IgD-negative memory B cell (primary cell): Measurements from ENCODE around the gene RAB1B. TPM values are rescaled to one million over a fixed set of nuclear protein-coding genes. Genes with fewer than 3 reads are reported as not detected.

Source experiments
- H3K27ac Mint-ChIP-seq, 3 donors: one replicate each; pipeline ENCODE4 v1.8.0; 2020 to 2022; ENCODE audit warnings: mild to moderate bottlenecking in 3 of 3, mixed read lengths in 3 of 3, moderate library complexity in 1 of 3
- H3K27me3 Mint-ChIP-seq: one replicate; pipeline ENCODE4 v1.8.0; 2021; ENCODE audit warnings: mixed read lengths
- H3K36me3 Mint-ChIP-seq: one replicate; pipeline ENCODE4 v1.8.0; 2020; ENCODE audit warnings: mild to moderate bottlenecking, mixed read lengths
- H3K4me1 Mint-ChIP-seq, 3 donors: one replicate each; pipeline ENCODE4 v1.8.0; 2020 to 2022; ENCODE audit warnings: mixed read lengths in 3 of 3, mild to moderate bottlenecking in 1 of 3
- H3K4me3 Mint-ChIP-seq, 4 donors: one replicate each; pipeline ENCODE4 v1.8.0; 2020 to 2022; ENCODE audit warnings: mild to moderate bottlenecking in 4 of 4, mixed read lengths in 4 of 4, moderate library complexity in 3 of 4
- H3K9me3 Mint-ChIP-seq, 3 donors: one replicate each; pipeline ENCODE4 v1.8.0; 2020 to 2021; ENCODE audit warnings: mixed read lengths in 3 of 3, mild to moderate bottlenecking in 1 of 3
- polyA plus RNA-seq: library from polyadenylated mRNA; unstranded; fragments of 300-500 nt; fragmentation: Illumina TruSeq; gene quantifications from one replicate; pipeline ENCODE4 v1.2.3, GENCODE V29; 2021

The RAB1B gene
- polyA plus RNA-seq, 1 donor from 2014 or later = 14.8 TPM

- Mint-ChIP-seq H3K27ac (peak overlapping the region in 1 of 3 donors; percentile 45), H3K27me3 (no peaks in the 10 kb centered on the region), H3K4me3 (no peak overlapping the region), H3K36me3 (peaks cover 10% of the 10 kb centered on the region), H3K4me1 (peaks cover 0 to 1% (median 0%) of the 10 kb centered on the region in 3 donors), H3K9me3 (peaks cover 0 to 1% (median 0%) of the 10 kb centered on the region in 3 donors)
These were observed 37.5 kb upstream of the RAB1B start for GRCh38 chr11:66230978-66231377.

DNA sequence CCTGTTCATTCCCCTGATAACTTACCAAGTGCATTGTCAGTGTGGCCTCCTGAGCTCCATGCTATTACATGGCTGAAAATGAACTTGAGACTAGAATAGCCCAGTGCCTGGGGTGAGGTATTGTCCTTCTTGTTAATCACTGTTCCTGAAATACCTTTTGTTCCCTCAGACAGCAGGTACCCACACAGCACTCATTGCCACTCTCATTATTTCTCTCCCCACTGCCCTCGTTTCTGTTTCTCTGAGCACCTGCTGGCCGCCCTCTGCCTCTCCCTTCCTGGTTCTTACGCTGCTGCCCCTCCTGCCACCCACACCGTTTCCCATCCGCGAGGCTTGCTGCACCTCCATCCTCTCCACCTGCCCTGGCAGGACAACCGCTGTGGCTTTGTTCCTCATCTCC lies 36.9 kb upstream of the RAB1B start:
- Mint-ChIP-seq H3K9me3 (peaks cover 0 to 1% (median 0%) of the 10 kb centered on the region in 3 donors), H3K27me3 (no peaks in the 10 kb centered on the region), H3K27ac (peak overlapping the region in 1 of 3 donors; percentile 69), H3K36me3 (peaks cover 10% of the 10 kb centered on the region), H3K4me3 (no peak overlapping the region), H3K4me1 (peaks cover 0 to 1% (median 0%) of the 10 kb centered on the region in 3 donors)

- no peaks in the 10 kb centered on the region for H3K27me3 Mint-ChIP-seq
- peaks cover 0 to 1% (median 0%) of the 10 kb centered on the region in 3 donors for H3K9me3 Mint-ChIP-seq
- H3K36me3 Mint-ChIP-seq = peaks cover 10% of the 10 kb centered on the region
- no peak overlapping the region for H3K4me3 Mint-ChIP-seq
- peaks cover 0 to 1% (median 0%) of the 10 kb centered on the region in 3 donors for H3K4me1 Mint-ChIP-seq
- no peak overlapping the region for H3K27ac Mint-ChIP-seq
These were observed 35.7 kb upstream of the RAB1B start for GRCh38 chr11:66232769-66233168.

- no peak overlapping the region for H3K4me3 Mint-ChIP-seq
- H3K9me3 Mint-ChIP-seq = peaks cover 0 to 1% (median 0%) of the 10 kb centered on the region in 3 donors
- H3K4me1 Mint-ChIP-seq = peaks cover 0 to 1% (median 0%) of the 10 kb centered on the region in 3 donors
- H3K27me3 Mint-ChIP-seq = no peaks in the 10 kb centered on the region
- peaks cover 10% of the 10 kb centered on the region for H3K36me3 Mint-ChIP-seq
- H3K27ac Mint-ChIP-seq = peak overlapping the region in 2 of 3 donors; percentile 78 to 91
These were observed 35.1 kb upstream of the RAB1B start for GRCh38 chr11:66233301-66233700.

- no peak overlapping the region for H3K4me3 Mint-ChIP-seq
- H3K9me3 Mint-ChIP-seq = peaks cover 0 to 1% (median 0%) of the 10 kb centered on the region in 3 donors
- no peaks in the 10 kb centered on the region for H3K27me3 Mint-ChIP-seq
- H3K36me3 Mint-ChIP-seq = peaks cover 10% of the 10 kb centered on the region
- peaks cover 0 to 1% (median 0%) of the 10 kb centered on the region in 3 donors for H3K4me1 Mint-ChIP-seq
- peak overlapping the region in 1 of 3 donors; percentile 43 for H3K27ac Mint-ChIP-seq
These were observed 33.3 kb upstream of the RAB1B start for GRCh38 chr11:66235141-66235540.

DNA sequence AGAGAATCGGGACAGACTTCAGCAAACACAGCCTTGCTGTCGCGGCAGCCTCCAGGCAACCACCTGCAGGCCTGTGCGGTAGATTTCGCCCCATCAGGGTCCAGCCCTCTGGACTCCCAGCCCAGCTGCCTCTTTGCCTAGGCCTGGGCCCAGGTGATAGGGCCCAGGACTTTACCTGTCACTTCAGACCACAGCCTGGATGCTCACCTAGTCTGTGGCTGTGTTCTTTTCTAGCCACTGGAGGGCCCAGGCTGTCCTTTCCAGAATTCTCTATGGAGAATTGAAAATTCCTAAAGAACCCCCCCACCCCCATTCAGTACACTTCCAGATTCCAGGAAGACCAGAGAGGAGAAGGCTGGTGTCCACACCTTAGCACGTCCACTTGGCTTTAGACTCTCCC lies 30.6 kb upstream of the RAB1B start:
- H3K4me3 Mint-ChIP-seq = no peak overlapping the region
- H3K9me3 Mint-ChIP-seq = peaks cover 0 to 1% (median 0%) of the 10 kb centered on the region in 3 donors
- H3K4me1 Mint-ChIP-seq = no peaks in the 10 kb centered on the region
- peaks cover 8% of the 10 kb centered on the region for H3K36me3 Mint-ChIP-seq
- H3K27ac Mint-ChIP-seq = no peak overlapping the region
- H3K27me3 Mint-ChIP-seq = no peaks in the 10 kb centered on the region

- Mint-ChIP-seq H3K27ac (peak overlapping the region in 1 of 3 donors; percentile 41), H3K27me3 (no peaks in the 10 kb centered on the region), H3K4me1 (no peaks in the 10 kb centered on the region), H3K36me3 (peaks cover 6% of the 10 kb centered on the region), H3K4me3 (no peak overlapping the region), H3K9me3 (peaks cover 0 to 1% (median 0%) of the 10 kb centered on the region in 3 donors)
These were observed 29.5 kb upstream of the RAB1B start for GRCh38 chr11:66238786-66239413.

GRCh38 chr11:66239511-66239910 lies 28.9 kb upstream of the RAB1B start:
- Mint-ChIP-seq H3K4me1 (no peaks in the 10 kb centered on the region), H3K9me3 (peaks cover 0 to 1% (median 0%) of the 10 kb centered on the region in 3 donors), H3K27ac (peak overlapping the region in 2 of 3 donors; percentile 41 to 53), H3K27me3 (no peaks in the 10 kb centered on the region), H3K4me3 (no peak overlapping the region), H3K36me3 (peaks cover 4% of the 10 kb centered on the region)

- no peaks in the 10 kb centered on the region for H3K4me1 Mint-ChIP-seq
- no peak overlapping the region for H3K4me3 Mint-ChIP-seq
- H3K27ac Mint-ChIP-seq = peak overlapping the region in 1 of 3 donors; percentile 53
- H3K36me3 Mint-ChIP-seq = peaks cover 4% of the 10 kb centered on the region
- no peaks in the 10 kb centered on the region for H3K9me3 Mint-ChIP-seq
- H3K27me3 Mint-ChIP-seq = no peaks in the 10 kb centered on the region
These were observed 28.2 kb upstream of the RAB1B start for GRCh38 chr11:66239998-66240780.

- H3K36me3 Mint-ChIP-seq = peaks cover under 1% of the 10 kb centered on the region
These were observed 27.7 kb upstream of the RAB1B start for GRCh38 chr11:66240781-66241136.

DNA sequence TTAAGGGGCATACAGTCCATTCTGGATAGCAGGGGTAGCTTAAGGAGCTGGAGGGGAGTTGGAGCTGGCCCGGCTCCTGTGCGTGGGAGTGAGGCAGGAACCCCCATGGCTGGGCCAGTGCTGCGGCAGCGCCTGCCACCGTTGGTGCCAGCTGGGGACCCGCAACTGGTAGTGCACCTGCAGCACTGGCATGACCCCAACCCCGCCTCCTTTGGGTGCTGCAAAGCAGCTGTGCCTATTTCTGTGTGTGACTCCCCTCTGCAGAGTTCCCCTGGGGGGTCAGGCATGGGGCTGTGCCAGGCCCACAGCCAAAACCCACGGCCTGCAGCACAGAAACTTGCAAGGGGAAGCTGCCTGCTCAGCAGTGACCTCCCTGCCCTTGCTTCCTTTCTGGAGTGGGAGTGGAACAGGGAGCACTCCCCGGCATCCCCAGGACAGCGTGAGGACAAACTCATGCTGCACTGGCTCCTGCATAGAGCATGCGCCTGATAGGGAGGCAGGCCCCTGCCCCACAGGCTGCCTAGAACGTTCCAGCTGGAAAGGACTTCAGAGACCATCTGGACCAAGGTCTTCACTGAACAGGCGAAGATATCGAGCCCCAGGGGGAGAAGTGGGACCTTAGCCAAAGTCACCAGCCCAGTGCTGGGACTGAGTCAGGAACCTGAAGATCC lies 26.2 kb upstream of the RAB1B start:
- peak overlapping the region in 1 of 3 donors; percentile 50 for H3K27ac Mint-ChIP-seq
- no peaks in the 10 kb centered on the region for H3K27me3 Mint-ChIP-seq
- no peak overlapping the region for H3K4me3 Mint-ChIP-seq
- no peaks in the 10 kb centered on the region for H3K36me3 Mint-ChIP-seq
- no peaks in the 10 kb centered on the region for H3K9me3 Mint-ChIP-seq
- peaks cover 0 to 4% (median 0%) of the 10 kb centered on the region in 3 donors for H3K4me1 Mint-ChIP-seq

More at GRCh38 chr11:66240781-66241136, 27.7 kb upstream of the RAB1B start:
- Mint-ChIP-seq H3K4me3 (no peak overlapping the region), H3K4me1 (no peaks in the 10 kb centered on the region), H3K27ac (peak overlapping the region in 1 of 3 donors; percentile 67), H3K9me3 (no peaks in the 10 kb centered on the region), H3K27me3 (no peaks in the 10 kb centered on the region)

DNA sequence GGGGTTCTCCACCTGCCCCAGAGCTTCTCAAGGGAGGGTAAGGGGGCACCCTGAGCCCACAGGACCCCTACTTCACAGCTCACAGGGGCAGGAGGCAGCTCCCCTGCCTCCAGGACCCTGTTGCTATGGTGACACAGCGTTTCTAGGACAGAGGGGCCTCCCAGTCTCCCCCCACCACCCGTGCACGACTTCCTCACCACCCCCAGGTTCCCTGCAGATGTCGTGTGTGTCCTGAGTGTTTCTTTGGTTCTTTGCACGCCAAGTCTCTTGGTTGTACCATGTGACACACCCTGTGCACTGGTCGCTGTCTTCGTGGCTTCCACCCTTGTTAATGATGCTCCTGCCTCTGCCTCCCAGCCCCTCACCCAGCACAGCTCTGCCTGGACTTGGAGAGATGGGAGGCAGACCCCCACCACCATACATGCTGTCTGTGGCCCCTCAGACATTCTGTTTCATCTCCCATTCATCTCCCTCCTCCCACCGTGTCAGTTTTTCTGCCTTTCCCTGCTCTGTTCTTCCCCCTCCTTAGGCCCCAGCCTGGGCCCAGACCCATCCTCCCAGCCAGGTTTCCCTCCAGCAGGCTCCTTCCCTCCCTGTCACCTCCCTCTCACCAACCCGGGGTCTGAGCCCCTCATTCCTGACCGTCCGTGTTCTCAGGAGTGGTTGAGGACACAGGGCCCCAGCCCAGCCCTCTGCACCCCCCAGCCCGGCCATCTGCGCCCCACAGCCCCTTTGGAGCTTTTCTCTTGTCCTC lies 24.5 kb upstream of the RAB1B start:
- H3K4me1 Mint-ChIP-seq = peaks cover 0 to 9% (median 1%) of the 10 kb centered on the region in 3 donors
- no peaks in the 10 kb centered on the region for H3K36me3 Mint-ChIP-seq
- no peaks in the 10 kb centered on the region for H3K9me3 Mint-ChIP-seq
- peak overlapping the region in 1 of 3 donors; percentile 21 for H3K27ac Mint-ChIP-seq
- no peak overlapping the region for H3K4me3 Mint-ChIP-seq
- no peaks in the 10 kb centered on the region for H3K27me3 Mint-ChIP-seq

DNA sequence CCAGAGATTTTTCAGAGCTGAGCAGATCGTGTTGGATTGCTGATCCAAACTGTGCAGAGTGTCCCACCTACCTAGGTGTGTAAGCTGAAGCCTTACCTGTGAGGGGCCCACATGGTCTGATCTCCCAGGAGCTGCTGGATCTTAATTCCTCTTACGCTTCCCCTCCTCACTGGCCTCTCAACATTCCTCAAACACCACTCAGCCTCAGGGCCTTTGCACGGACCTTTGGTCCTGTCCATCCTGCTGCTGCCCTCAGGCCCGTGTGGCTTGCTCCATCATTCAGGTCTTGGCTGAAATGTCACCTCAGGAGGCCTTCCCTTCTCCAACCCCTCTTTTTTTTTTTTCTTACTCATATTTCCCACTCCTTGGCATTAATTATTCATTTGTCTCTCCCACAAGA lies 21.1 kb upstream of the RAB1B start:
- no peaks in the 10 kb centered on the region for H3K9me3 Mint-ChIP-seq
- H3K27me3 Mint-ChIP-seq = no peaks in the 10 kb centered on the region
- H3K27ac Mint-ChIP-seq = peak overlapping the region in 2 of 3 donors; percentile 22 to 58
- H3K4me1 Mint-ChIP-seq = peaks cover 2 to 9% (median 3%) of the 10 kb centered on the region in 3 donors
- peak overlapping the region in 1 of 4 donors; percentile 58 for H3K4me3 Mint-ChIP-seq
- H3K36me3 Mint-ChIP-seq = no peaks in the 10 kb centered on the region

DNA sequence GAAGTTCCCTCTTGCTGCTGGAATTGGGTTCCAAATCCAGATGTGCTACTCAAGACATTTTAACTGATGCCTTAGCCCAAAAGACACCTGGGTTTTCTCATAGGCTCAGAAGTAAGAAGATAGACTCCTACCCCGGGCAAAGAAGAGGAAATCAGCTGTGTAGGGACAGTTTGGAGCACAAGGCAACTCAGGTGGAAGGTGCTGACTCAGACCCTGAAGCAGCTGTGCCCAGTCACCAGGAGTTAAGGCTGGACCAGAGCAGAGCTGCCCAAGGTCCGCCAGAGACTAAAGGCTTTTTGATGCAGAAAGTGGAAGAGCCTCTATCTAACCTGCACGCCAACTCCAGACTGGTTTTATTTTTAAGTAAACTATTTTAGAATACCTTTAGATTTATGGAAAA lies 20.6 kb upstream of the RAB1B start:
- H3K36me3 Mint-ChIP-seq = no peaks in the 10 kb centered on the region
- no peaks in the 10 kb centered on the region for H3K9me3 Mint-ChIP-seq
- peak overlapping the region in 1 of 4 donors; percentile 58 for H3K4me3 Mint-ChIP-seq
- H3K4me1 Mint-ChIP-seq = peaks cover 2 to 9% (median 3%) of the 10 kb centered on the region in 3 donors
- H3K27me3 Mint-ChIP-seq = no peaks in the 10 kb centered on the region
- peak overlapping the region in 1 of 3 donors; percentile 58 for H3K27ac Mint-ChIP-seq
